ENCODE results near the gene DNAH2. TPM values are rescaled to one million over a fixed set of nuclear protein-coding genes. Genes with fewer than 3 reads are reported as not detected.

DNAH2 gene
- total RNA-seq, 1 donor from 2014 or later, result 0.09 TPM

- Mint-ChIP-seq H3K4me3 (peak overlapping the region; percentile 94), H3K4me1 (peaks cover 35% of the 10 kb centered on the region), H3K9me3 (no peaks in the 10 kb centered on the region), H3K27me3 (ENCODE audit: insufficient read depth, low read depth) (peaks cover 6% of the 10 kb centered on the region), H3K27ac (peak overlapping the region; percentile 98), H3K36me3 (no peaks in the 10 kb centered on the region)
- Histone ChIP-seq H3K9ac (no peak overlapping the region), H3F3A (ENCODE audit: low read depth) (peaks cover 43% of the 10 kb centered on the region), H4K20me1 (ENCODE audit: low read depth) (peaks cover 18% of the 10 kb centered on the region), H3K4me2 (peak overlapping the region; percentile 91), H3K27ac (no peak overlapping the region), H3K4me3 (peak overlapping the region; percentile 71), H3K36me3 (no peaks in the 10 kb centered on the region), H3K9me3 (ENCODE audit: low read depth) (no peaks in the 10 kb centered on the region), H2AFZ (replicated peaks) (no peak overlapping the region), H3K4me1 (peaks cover 22% of the 10 kb centered on the region), H3K27me3 (peaks cover 40% of the 10 kb centered on the region), H3K79me2 (ENCODE audit: low read depth) (peaks cover 18% of the 10 kb centered on the region)
- no peak for TF ChIP-seq EZH2 (IDR thresholded peaks at IDR 0.05)
- TF ChIP-seq CTCF (IDR thresholded peaks at IDR 0.05), result no peak
- TF ChIP-seq EZH2phosphoT487 (IDR thresholded peaks at IDR 0.05), result no peak
- no peak for DNase-seq (ENCODE audit: low spot score)
Observed at GRCh38 chr17:7834542-7834956, 117.0 kb downstream of the DNAH2 start.

DNA sequence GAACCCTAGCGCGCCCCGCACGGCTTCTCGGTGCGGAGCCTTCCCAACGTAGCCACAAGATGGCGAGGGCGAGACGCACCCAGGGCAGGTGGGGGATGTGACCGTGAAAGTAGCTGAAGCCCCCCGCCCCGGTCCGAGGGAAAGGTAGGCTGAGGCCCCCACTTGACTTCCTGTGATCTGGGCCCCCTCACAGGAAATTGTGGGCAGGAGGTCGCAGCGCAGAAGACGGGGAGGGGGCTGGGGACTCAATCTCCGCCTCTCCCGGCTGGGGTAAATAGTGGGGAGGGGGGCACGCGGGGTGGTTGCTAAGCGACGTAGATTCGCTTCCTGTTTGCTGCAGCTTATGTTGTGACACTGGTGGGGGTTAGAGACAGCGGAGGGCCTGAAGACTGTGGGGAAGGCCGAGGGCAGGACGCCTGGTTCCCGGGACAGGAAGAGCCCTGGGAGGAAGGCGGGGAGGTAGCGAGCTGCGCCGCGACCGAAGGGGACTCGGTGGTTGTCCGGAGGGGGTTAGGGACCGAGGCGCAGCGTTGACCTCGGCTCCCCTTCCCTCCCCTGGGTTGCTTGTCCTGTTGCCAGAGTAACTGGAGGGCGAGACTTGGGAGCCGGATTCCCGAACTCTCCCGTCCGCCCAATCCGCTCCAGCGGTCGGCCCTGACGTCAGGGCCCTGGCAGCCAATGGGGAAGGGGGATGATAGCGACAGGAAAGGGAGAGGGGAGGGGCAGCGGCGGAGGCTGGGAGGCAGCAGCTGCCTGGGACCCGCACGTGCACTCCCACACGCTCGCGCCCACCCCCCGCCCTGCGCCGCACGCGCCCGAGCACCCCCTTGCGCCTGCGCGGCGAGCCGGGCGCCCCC is 117.6 kb downstream of the DNAH2 start:
- Mint-ChIP-seq H3K4me1 (peaks cover 41% of the 10 kb centered on the region), H3K27me3 (ENCODE audit: insufficient read depth, low read depth) (peaks cover 6% of the 10 kb centered on the region), H3K4me3 (peak overlapping the region; percentile 94), H3K9me3 (no peaks in the 10 kb centered on the region), H3K27ac (peak overlapping the region; percentile 98), H3K36me3 (no peaks in the 10 kb centered on the region)
- peak overlapping the region; percentile 91 for H3K4me2 ChIP-seq
- peak overlapping the region; percentile 71 for H3K4me3 ChIP-seq
- no peak overlapping the region for H2AFZ ChIP-seq (replicated peaks)
- no peaks in the 10 kb centered on the region for H3K36me3 ChIP-seq
- no peak overlapping the region for H3K9ac ChIP-seq
- DNase-seq (ENCODE audit: low spot score), result peak; percentile 99
- TF ChIP-seq CTCF (IDR thresholded peaks at IDR 0.05), result peak; percentile 84
- TF ChIP-seq EZH2phosphoT487 (IDR thresholded peaks at IDR 0.05), result no peak
- peaks cover 28% of the 10 kb centered on the region for H3K4me1 ChIP-seq
- peaks cover 24% of the 10 kb centered on the region for H3K79me2 ChIP-seq (ENCODE audit: low read depth)
- no peaks in the 10 kb centered on the region for H3K9me3 ChIP-seq (ENCODE audit: low read depth)
- peaks cover 34% of the 10 kb centered on the region for H3K27me3 ChIP-seq
- peaks cover 49% of the 10 kb centered on the region for H3F3A ChIP-seq (ENCODE audit: low read depth)
- no peak overlapping the region for H3K27ac ChIP-seq
- H4K20me1 ChIP-seq (ENCODE audit: low read depth), result peaks cover 24% of the 10 kb centered on the region

GRCh38 chr17:7835814-7836595 is 118.5 kb downstream of the DNAH2 start:
- H3F3A ChIP-seq (ENCODE audit: low read depth), result peaks cover 57% of the 10 kb centered on the region
- peaks cover 26% of the 10 kb centered on the region for H3K27me3 ChIP-seq
- peak; percentile 77 for DNase-seq (ENCODE audit: low spot score)
- peak overlapping the region; percentile 71 for H3K4me3 ChIP-seq
- peaks cover 32% of the 10 kb centered on the region for H3K79me2 ChIP-seq (ENCODE audit: low read depth)
- Mint-ChIP-seq H3K4me1 (peaks cover 50% of the 10 kb centered on the region), H3K4me3 (peak overlapping the region; percentile 94), H3K9me3 (no peaks in the 10 kb centered on the region), H3K27ac (peak overlapping the region; percentile 98), H3K27me3 (ENCODE audit: insufficient read depth, low read depth) (peaks cover 6% of the 10 kb centered on the region), H3K36me3 (peaks cover 3% of the 10 kb centered on the region)
- H3K27ac ChIP-seq, result peak overlapping the region; percentile 80
- H3K36me3 ChIP-seq, result no peaks in the 10 kb centered on the region
- H3K9me3 ChIP-seq (ENCODE audit: low read depth), result no peaks in the 10 kb centered on the region
- no peak overlapping the region for H2AFZ ChIP-seq (replicated peaks)
- H3K4me1 ChIP-seq, result peaks cover 36% of the 10 kb centered on the region
- peaks cover 32% of the 10 kb centered on the region for H4K20me1 ChIP-seq (ENCODE audit: low read depth)
- peak overlapping the region; percentile 82 for H3K4me2 ChIP-seq
- H3K9ac ChIP-seq, result peak overlapping the region; percentile 29
- TF ChIP-seq EZH2phosphoT487 (IDR thresholded peaks at IDR 0.05) (no peak), CTCF (IDR thresholded peaks at IDR 0.05) (no peak), EZH2 (IDR thresholded peaks at IDR 0.05) (no peak)

All from neural progenitor cell (in vitro differentiated cells).